NB4 (cell line): ENCODE measurements around the gene PTCH2.

Source experiments
- DNase-seq: peaks from one replicate; pipeline ENCODE4 v3.0.0; 2010; ENCODE audit warnings: low read depth
- H3K4me3 ChIP-seq: one replicate; pipeline ENCODE4 v1.5.1; 2011; ENCODE audit warnings: mild to moderate bottlenecking, low read depth, low read length, moderate library complexity
- MYC ChIP-seq: IDR thresholded peaks from 2 replicates; pipeline ENCODE4 v1.6.1; 2011; ENCODE audit warnings: low read depth, low read length
- POLR2A ChIP-seq: IDR thresholded peaks from 2 replicates; pipeline ENCODE4 v1.6.1; 2011; ENCODE audit warnings: mild to moderate bottlenecking; ENCODE audit not compliant: insufficient read length; ENCODE audit errors: extremely low read depth
- TF ChIP-seq, protein P1 (sequence below): IDR thresholded peaks from one replicate; pipeline ENCODE4 v1.5.1; 2012; ENCODE audit warnings: low read depth, low read length
- TF ChIP-seq, protein P2 (sequence below): IDR thresholded peaks from 2 replicates; pipeline ENCODE4 v1.6.1; 2011; ENCODE audit warnings: low read depth, low read length

PTCH2 gene

DNA sequence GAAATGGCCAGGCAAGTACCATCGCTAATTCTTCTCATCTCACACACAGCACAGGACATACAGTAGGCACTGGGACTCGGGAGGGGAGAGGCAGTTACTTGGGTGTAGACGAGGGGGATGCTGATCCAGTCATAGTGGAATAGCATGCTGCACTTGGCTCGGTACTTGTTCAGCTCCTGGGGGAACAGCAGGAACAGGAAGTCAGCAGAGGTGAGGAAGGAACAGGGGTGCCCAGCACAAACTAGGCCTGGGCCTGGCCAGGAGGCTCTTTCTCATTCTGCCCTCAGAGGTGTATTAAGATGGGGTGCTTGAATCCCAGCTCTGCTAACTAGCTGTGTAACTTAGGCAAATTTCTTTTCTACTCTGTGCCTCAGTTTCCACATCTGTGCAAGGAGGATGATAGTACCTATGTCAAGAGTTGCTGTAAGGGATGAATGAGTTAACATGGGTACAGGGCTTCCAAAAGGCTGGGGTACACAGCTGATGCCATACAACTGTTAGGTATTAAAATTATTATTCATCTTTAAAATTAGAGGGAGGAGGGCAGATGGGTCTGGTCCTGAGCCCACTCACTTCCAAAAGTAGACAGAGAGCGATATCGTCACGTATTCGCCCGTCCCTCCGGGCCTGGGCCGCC, 57.4 kb downstream of the PTCH2 start:
- TF ChIP-seq, protein P1, sequence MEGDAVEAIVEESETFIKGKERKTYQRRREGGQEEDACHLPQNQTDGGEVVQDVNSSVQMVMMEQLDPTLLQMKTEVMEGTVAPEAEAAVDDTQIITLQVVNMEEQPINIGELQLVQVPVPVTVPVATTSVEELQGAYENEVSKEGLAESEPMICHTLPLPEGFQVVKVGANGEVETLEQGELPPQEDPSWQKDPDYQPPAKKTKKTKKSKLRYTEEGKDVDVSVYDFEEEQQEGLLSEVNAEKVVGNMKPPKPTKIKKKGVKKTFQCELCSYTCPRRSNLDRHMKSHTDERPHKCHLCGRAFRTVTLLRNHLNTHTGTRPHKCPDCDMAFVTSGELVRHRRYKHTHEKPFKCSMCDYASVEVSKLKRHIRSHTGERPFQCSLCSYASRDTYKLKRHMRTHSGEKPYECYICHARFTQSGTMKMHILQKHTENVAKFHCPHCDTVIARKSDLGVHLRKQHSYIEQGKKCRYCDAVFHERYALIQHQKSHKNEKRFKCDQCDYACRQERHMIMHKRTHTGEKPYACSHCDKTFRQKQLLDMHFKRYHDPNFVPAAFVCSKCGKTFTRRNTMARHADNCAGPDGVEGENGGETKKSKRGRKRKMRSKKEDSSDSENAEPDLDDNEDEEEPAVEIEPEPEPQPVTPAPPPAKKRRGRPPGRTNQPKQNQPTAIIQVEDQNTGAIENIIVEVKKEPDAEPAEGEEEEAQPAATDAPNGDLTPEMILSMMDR: no peak
- TF ChIP-seq POLR2A: no peak
- TF ChIP-seq MYC: no peak
- TF ChIP-seq, protein P2, sequence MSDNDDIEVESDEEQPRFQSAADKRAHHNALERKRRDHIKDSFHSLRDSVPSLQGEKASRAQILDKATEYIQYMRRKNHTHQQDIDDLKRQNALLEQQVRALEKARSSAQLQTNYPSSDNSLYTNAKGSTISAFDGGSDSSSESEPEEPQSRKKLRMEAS: no peak
- no peak overlapping the region for H3K4me3 ChIP-seq
- no peak for DNase-seq

DNA sequence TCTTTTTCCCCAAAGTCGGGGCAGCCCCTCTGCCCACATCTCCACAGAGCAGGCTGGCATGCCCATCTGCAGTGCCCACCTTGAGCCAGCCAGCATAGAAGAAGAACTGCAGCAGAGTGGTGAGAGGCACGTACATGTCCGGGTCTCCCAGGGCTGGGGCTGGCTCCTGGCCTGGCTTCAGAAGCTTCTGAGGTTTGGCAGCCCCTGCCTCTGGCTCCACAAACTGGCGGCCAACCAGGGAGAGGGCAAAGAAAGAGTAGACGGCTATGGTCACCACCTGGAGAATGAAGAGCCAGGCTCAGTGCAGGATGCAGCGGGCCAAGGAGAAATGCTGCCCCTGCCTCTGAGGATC, 58.0 kb downstream of the PTCH2 start:
- TF ChIP-seq MYC: no peak
- TF ChIP-seq, protein P1: no peak
- TF ChIP-seq POLR2A: no peak
- TF ChIP-seq, protein P2: no peak

DNA sequence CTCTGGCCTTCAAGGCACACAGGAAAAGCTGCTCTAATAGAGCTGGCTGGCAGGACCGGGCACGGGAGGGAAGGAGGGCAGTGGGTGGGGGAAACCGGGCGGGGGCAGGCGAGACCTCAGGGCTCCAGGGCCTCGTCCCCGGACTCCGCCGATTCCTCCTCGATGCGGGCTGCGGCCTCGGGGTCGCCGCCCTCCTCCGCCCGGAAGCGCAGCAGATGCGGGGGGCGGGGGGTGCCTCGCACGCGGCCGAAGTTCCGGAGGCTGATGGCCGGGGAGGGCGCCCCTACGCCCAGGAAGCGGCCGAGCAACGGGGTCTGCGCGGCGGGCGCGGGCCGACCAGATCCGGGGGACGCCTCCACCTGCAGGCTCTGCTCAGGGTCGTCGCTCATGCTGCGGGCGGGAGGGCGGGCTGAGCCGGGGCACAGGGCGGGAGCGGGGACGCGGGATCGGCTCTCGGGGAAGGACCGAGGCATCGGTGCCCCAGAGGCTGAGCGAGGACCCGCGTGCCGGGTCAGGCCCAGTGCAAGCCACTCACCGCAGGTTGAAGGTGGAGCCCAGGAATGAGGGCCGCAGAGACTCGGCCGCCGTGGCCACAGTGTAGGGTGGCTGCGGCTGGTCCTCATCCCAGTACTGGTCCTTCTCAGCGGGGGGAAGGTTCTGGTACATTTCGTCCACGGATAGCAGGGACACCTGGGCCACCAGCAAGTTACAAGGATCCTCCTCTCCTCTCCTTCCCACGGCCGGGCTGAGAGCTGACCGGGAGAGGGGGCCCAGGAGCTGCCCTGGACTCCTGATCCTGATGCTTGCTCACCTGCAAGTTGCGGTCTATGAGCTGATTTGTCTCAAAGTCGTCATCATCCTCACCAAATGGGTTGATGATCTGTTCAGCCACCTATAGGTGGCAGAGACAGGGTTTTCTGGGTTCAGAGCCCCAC, 58.7 kb downstream of the PTCH2 start:
- TF ChIP-seq, protein P2: no peak
- TF ChIP-seq, protein P1: no peak
- no peak for TF ChIP-seq POLR2A
- no peak overlapping the region for H3K4me3 ChIP-seq
- DNase-seq: peak; percentile 30

More for the DNA sequence above, 58.0 kb downstream of the PTCH2 start:
- H3K4me3 ChIP-seq: no peak overlapping the region
- no peak for DNase-seq

DNA sequence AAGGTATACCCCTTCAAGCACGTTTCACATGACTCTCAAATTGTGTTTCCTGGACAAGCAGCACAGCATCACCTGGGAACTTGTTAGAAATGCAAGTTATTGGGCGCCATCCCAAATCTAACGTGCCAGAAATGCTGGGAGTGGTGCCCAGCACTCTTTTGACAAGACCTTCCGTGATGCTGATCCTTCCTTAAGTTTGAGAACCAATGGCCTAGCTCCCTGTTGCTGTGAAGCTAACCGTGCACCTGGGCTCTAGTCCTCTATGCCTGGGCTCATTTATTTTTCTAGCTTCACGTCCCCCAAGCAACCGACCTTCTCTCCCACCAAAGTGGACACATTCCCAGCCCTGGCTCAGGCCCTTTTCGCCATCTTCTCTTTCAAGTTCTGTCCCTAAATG, 59.4 kb downstream of the PTCH2 start:
- TF ChIP-seq, protein P2: no peak
- TF ChIP-seq POLR2A (no peak), MYC (no peak)
- TF ChIP-seq, protein P1: no peak
- peak; percentile 23 for DNase-seq
- H3K4me3 ChIP-seq: no peak overlapping the region

DNA sequence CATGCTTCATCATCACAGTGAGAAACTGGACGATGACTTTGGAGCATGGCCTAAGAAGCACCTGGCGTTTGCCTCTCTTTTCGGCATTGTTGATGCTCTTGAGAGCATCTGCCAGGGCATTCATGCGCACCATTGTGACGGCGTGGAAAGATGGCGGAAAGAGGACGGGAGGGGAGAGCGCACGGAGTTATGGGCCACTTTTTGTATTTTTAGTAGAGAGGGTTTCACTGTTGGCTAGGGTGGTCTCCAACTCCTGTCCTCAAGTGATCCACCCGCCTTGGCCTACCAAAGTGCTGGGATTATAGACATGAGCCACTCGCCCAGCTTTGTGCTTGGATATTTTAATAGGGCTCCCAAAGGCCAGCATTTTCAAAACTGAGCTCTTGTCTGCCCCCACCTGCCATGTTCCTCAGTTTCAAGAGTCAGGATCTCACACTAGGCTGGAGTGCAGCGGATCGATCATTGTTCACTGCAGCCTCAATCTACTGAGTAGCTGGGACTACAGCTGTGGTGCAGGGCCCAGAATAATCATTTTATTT, 62.4 kb downstream of the PTCH2 start:
- DNase-seq: peak; percentile 25
- H3K4me3 ChIP-seq: no peak overlapping the region
- TF ChIP-seq MYC (no peak), POLR2A (no peak)
- TF ChIP-seq, protein P2: no peak
- TF ChIP-seq, protein P1: no peak
